CD14-positive monocyte (primary cell): ENCODE results near the gene ANTXR1. TPM values are rescaled to one million over a fixed set of nuclear protein-coding genes. Genes with fewer than 3 reads are reported as not detected.

ENCODE experiments used
- DNase-seq, 3 donors: peaks; one replicate each; pipeline ENCODE4 v3.0.0-alpha.2; 2011 to 2022
- H2AFZ ChIP-seq: 2 replicates; pipeline ENCODE4 v1.6.0; 2012; ENCODE audit warnings: mild to moderate bottlenecking, low read depth, low read length, inconsistent platforms; ENCODE audit not compliant: insufficient read depth, poor library complexity, severe bottlenecking
- H3K27ac ChIP-seq, 2 donors: 1 replicate in 1 of 2; 2 replicates in 1 of 2; pipeline ENCODE4 v1.5.1; 2012 to 2013; ENCODE audit warnings: low read length in 2 of 2, control low read depth in 1 of 2, inconsistent platforms in 1 of 2, low read depth in 1 of 2, mild to moderate bottlenecking in 1 of 2
- H3K27me3 ChIP-seq, 2 donors: one replicate each; pipeline versions ENCODE4 v1.6.0 to v1.6.1; 2011 to 2013; ENCODE audit warnings: low read length in 2 of 2; ENCODE audit not compliant: control insufficient read depth in 2 of 2, insufficient read depth in 2 of 2
- H3K36me3 ChIP-seq, 2 donors: replicated peaks in 1 of 2; 1 replicate in 1 of 2; 2 replicates in 1 of 2; pipeline versions ENCODE4 v1.5.1 to v1.6.1; 2012 to 2013; ENCODE audit warnings: low read length in 2 of 2, control low read depth in 1 of 2, inconsistent platforms in 1 of 2, mild to moderate bottlenecking in 1 of 2; ENCODE audit not compliant: insufficient read depth in 2 of 2, control insufficient read depth in 1 of 2
- H3K4me1 ChIP-seq, 2 donors: 1 replicate in 1 of 2; 2 replicates in 1 of 2; pipeline versions ENCODE4 v1.5.1 to v1.6.1; 2012 to 2013; ENCODE audit warnings: low read length in 2 of 2, control low read depth in 1 of 2, inconsistent platforms in 1 of 2, mild to moderate bottlenecking in 1 of 2, moderate library complexity in 1 of 2; ENCODE audit not compliant: insufficient read depth in 2 of 2, control insufficient read depth in 1 of 2
- H3K4me2 ChIP-seq: replicated peaks from 2 replicates; pipeline ENCODE3; 2012; ENCODE audit warnings: low read length, moderate library complexity, mild to moderate bottlenecking; ENCODE audit not compliant: poor library complexity, severe bottlenecking; ENCODE audit errors: extremely low read depth
- H3K4me3 ChIP-seq, 3 experiments: fragments of 200-600 bp in 1 of 3; sonication (generic) in 1 of 3; replicated peaks in 1 of 3; 1 replicate in 2 of 3; 2 replicates in 1 of 3; pipeline ENCODE4 v1.5.1; 2011 to 2013; ENCODE audit warnings: low read length in 3 of 3, mild to moderate bottlenecking in 3 of 3, control low read depth in 2 of 3, low read depth in 2 of 3, inconsistent platforms in 1 of 3, moderate library complexity in 1 of 3
- H3K79me2 ChIP-seq: 2 replicates; pipeline ENCODE4 v1.6.0; 2012; ENCODE audit warnings: mild to moderate bottlenecking, control low read depth, inconsistent platforms, low read length, moderate library complexity; ENCODE audit not compliant: insufficient read depth
- H3K9ac ChIP-seq: 2 replicates; pipeline ENCODE4 v1.6.0; 2017; ENCODE audit warnings: low read length, mild to moderate bottlenecking; ENCODE audit not compliant: insufficient read depth, poor library complexity, severe bottlenecking
- H3K9me3 ChIP-seq, 2 donors: replicated peaks in 1 of 2; 1 replicate in 1 of 2; 2 replicates in 1 of 2; pipeline versions ENCODE4 v1.5.1 to v1.6.1; 2012 to 2013; ENCODE audit warnings: low read length in 2 of 2, control low read depth in 1 of 2; ENCODE audit not compliant: control insufficient read depth in 1 of 2, insufficient read depth in 1 of 2
- H4K20me1 ChIP-seq: 2 replicates; pipeline ENCODE4 v1.6.0; 2012; ENCODE audit warnings: mild to moderate bottlenecking, low read length, control low read depth, moderate library complexity; ENCODE audit not compliant: insufficient read depth
- H3K27ac Mint-ChIP-seq, 7 donors: one replicate each; pipeline ENCODE4 v1.8.0; 2020; ENCODE audit warnings: mild to moderate bottlenecking in 7 of 7, mixed read lengths in 7 of 7, moderate library complexity in 6 of 7, inconsistent platforms in 2 of 7
- H3K27me3 Mint-ChIP-seq, 3 donors: one replicate each; pipeline ENCODE4 v1.8.0; 2021 to 2022; ENCODE audit warnings: low read depth in 3 of 3, mild to moderate bottlenecking in 3 of 3, mixed read lengths in 3 of 3, moderate library complexity in 3 of 3, inconsistent platforms in 1 of 3
- H3K36me3 Mint-ChIP-seq, 2 donors: one replicate each; pipeline ENCODE4 v1.8.0; 2020; ENCODE audit warnings: mixed read lengths in 2 of 2, inconsistent platforms in 1 of 2, mild to moderate bottlenecking in 1 of 2
- H3K4me1 Mint-ChIP-seq: one replicate; pipeline ENCODE4 v1.8.0; 2020; ENCODE audit warnings: mild to moderate bottlenecking, mixed read lengths
- H3K4me3 Mint-ChIP-seq, 2 donors: one replicate each; pipeline ENCODE4 v1.8.0; 2020; ENCODE audit warnings: mild to moderate bottlenecking in 2 of 2, mixed read lengths in 2 of 2, moderate library complexity in 1 of 2
- H3K9me3 Mint-ChIP-seq, 7 donors: one replicate each; pipeline ENCODE4 v1.8.0; 2020 to 2022; ENCODE audit warnings: mixed read lengths in 7 of 7, mild to moderate bottlenecking in 6 of 7, moderate library complexity in 6 of 7, inconsistent platforms in 2 of 7
- WGBS: methylation state at CpG from one replicate; pipeline ENCODE4 v1.1.5; 2013; ENCODE audit warnings: missing lambda C conversion rate; ENCODE audit not compliant: insufficient coverage; 5-methylcytosine and 5-hydroxymethylcytosine counted together
- intact Hi-C, 2 donors: fragments of 100-400 bp; cut with micrococcal nuclease; formaldehyde crosslinking; loops; one replicate each; pipeline versions ENCODE4 v1.15.0 to v1.15.1; 2023
- polyA plus RNA-seq, 3 donors: library from polyadenylated mRNA; depleted of rRNA in 1 of 3; unstranded in 2 of 3; stranded (reverse) in 1 of 3; fragments of 300-500 nt in 2 of 3; fragments of >200 nt in 1 of 3; fragmentation: Illumina TruSeq in 2 of 3; gene quantifications; 1 replicate in 2 of 3; 2 replicates in 1 of 3; pipeline ENCODE4 v1.2.3, GENCODE V29; 2012 to 2021
- TF ChIP-seq, protein P1 (sequence below): fragments of 200-600 bp; IDR thresholded peaks from one replicate; pipeline ENCODE4 v1.8.0; 2022; ENCODE audit warnings: antibody characterized with exemption, mild to moderate bottlenecking

ANTXR1 gene
- polyA plus RNA-seq, 3 donors: not detected

- TF ChIP-seq, protein P1, sequence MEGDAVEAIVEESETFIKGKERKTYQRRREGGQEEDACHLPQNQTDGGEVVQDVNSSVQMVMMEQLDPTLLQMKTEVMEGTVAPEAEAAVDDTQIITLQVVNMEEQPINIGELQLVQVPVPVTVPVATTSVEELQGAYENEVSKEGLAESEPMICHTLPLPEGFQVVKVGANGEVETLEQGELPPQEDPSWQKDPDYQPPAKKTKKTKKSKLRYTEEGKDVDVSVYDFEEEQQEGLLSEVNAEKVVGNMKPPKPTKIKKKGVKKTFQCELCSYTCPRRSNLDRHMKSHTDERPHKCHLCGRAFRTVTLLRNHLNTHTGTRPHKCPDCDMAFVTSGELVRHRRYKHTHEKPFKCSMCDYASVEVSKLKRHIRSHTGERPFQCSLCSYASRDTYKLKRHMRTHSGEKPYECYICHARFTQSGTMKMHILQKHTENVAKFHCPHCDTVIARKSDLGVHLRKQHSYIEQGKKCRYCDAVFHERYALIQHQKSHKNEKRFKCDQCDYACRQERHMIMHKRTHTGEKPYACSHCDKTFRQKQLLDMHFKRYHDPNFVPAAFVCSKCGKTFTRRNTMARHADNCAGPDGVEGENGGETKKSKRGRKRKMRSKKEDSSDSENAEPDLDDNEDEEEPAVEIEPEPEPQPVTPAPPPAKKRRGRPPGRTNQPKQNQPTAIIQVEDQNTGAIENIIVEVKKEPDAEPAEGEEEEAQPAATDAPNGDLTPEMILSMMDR: no peak
- Histone ChIP-seq H2AFZ (no peak overlapping the region), H3K79me2 (no peaks in the 10 kb centered on the region), H3K4me3 (peak overlapping the region in 1 of 3 experiments; percentile 66), H3K4me2 (peak overlapping the region; percentile 73), H3K9me3 (no peaks in the 10 kb centered on the region), H4K20me1 (no peaks in the 10 kb centered on the region), H3K27ac (no peak overlapping the region), H3K36me3 (no peaks in the 10 kb centered on the region), H3K4me1 (peaks cover 42 to 46% of the 10 kb centered on the region in 2 donors), H3K27me3 (no peaks in the 10 kb centered on the region), H3K9ac (no peak overlapping the region)
- intact Hi-C loops: no loop called here
- Mint-ChIP-seq H3K9me3 (peaks cover 0 to 5% (median 0%) of the 10 kb centered on the region in 7 donors), H3K27me3 (peaks cover 0 to 5% (median 2%) of the 10 kb centered on the region in 3 donors), H3K4me1 (peaks cover 43% of the 10 kb centered on the region), H3K36me3 (no peaks in the 10 kb centered on the region), H3K4me3 (peak overlapping the region in 1 of 2 donors; percentile 28), H3K27ac (peak overlapping the region in 6 of 7 donors; percentile 54 to 86 (median 64))
- DNase-seq: peak; percentile 27 to 63 (median 49)
- 100% methylated on average over 2 of the region's 2 CpGs for WGBS
Measured at GRCh38 chr2:69083235-69083748, 70.3 kb downstream of the ANTXR1 start.

DNA sequence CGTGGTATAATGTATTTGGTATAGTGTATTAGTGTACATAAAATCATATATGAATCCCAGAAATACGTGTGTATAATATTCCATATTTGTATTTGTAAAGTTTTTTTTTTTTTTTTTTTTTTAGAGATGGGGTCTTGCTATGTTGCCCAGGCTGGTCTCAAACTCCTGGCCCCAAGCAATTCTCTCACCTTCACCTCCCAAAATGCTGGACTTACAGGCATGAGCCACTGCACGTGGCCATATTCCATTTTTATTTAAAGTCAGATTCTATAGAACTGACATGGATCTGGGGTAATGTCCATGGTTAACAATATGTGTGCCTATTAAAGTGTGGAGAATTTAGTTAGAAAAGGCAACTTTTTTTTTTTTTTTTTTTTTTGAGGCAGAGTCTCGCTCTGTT, 71.5 kb downstream of the ANTXR1 start:
- no peaks in the 10 kb centered on the region for H3K79me2 ChIP-seq
- Mint-ChIP-seq H3K27ac (no peak overlapping the region), H3K4me3 (no peak overlapping the region), H3K9me3 (peaks cover 0 to 5% (median 0%) of the 10 kb centered on the region in 7 donors), H3K27me3 (peaks cover 0 to 5% (median 2%) of the 10 kb centered on the region in 3 donors), H3K36me3 (no peaks in the 10 kb centered on the region), H3K4me1 (peaks cover 42% of the 10 kb centered on the region)
- DNase-seq: no peak
- no peak overlapping the region for H3K4me3 ChIP-seq
- no peaks in the 10 kb centered on the region for H3K27me3 ChIP-seq
- intact Hi-C loops: no loop called here
- WGBS: no CpG with 5 or more reads among the region's 4 CpGs
- TF ChIP-seq, protein P1: no peak
- no peak overlapping the region for H3K27ac ChIP-seq
- no peak overlapping the region for H2AFZ ChIP-seq
- H3K9me3 ChIP-seq: no peaks in the 10 kb centered on the region
- no peak overlapping the region for H3K9ac ChIP-seq
- peaks cover 41 to 49% of the 10 kb centered on the region in 2 donors for H3K4me1 ChIP-seq
- no peaks in the 10 kb centered on the region for H3K36me3 ChIP-seq
- no peaks in the 10 kb centered on the region for H4K20me1 ChIP-seq
- H3K4me2 ChIP-seq: no peak overlapping the region
